Activated CD8-positive, alpha-beta T cell treated with anti-CD3 and anti-CD28 coated beads, Interleukin-2, amount 10 ng/mL, durations not matched to agents 7 days and 5 days (primary cell): ENCODE measurements around the gene GABRB1. TPM values are rescaled to one million over a fixed set of nuclear protein-coding genes. Genes with fewer than 3 reads are reported as not detected.

Experiments
- ATAC-seq: fragments of 150-1000 bp; cut with Tn5 transposase; one replicate; pipeline ENCODE4 v1.10.0; 2021; ENCODE audit warnings: moderate library complexity
- CTCF ChIA-PET: fragments of 350-600 bp; sonication (Branson Sonifier 250); formaldehyde crosslinking; loops from one replicate; lab custom pipeline; 2021; ENCODE audit warnings: antibody characterized with exemption; lab: Charles Lee
- POLR2A ChIA-PET: fragments of 350-600 bp; sonication (Branson Sonifier 250); formaldehyde crosslinking; loops from one replicate; lab custom pipeline; 2021; ENCODE audit warnings: antibody characterized with exemption; lab: Charles Lee
- DNase-seq: peaks from one replicate; pipeline ENCODE4 v3.0.0-alpha.2; 2020
- H3K27ac Mint-ChIP-seq: one replicate; pipeline ENCODE4 v1.8.0; 2021; ENCODE audit warnings: mild to moderate bottlenecking, mixed read lengths
- H3K27me3 Mint-ChIP-seq: one replicate; pipeline ENCODE4 v1.8.0; 2021; ENCODE audit warnings: low read depth, mixed read lengths
- H3K36me3 Mint-ChIP-seq: one replicate; pipeline ENCODE4 v1.8.0; 2021; ENCODE audit warnings: low read depth, mixed read lengths
- H3K4me1 Mint-ChIP-seq: one replicate; pipeline ENCODE4 v1.8.0; 2021; ENCODE audit warnings: low read depth, mixed read lengths
- H3K4me3 Mint-ChIP-seq: one replicate; pipeline ENCODE4 v1.8.0; 2021; ENCODE audit warnings: mild to moderate bottlenecking, mixed read lengths
- H3K9me3 Mint-ChIP-seq: one replicate; pipeline ENCODE4 v1.8.0; 2022; ENCODE audit warnings: mixed read lengths; ENCODE audit not compliant: insufficient read depth
- total RNA-seq, 2 experiments: library from RNA; stranded (reverse); gene quantifications; one replicate each; pipeline ENCODE4 v1.2.3, GENCODE V29; 2021

GABRB1 gene
- total RNA-seq, 2 experiments from 2014 or later: not detected

DNA sequence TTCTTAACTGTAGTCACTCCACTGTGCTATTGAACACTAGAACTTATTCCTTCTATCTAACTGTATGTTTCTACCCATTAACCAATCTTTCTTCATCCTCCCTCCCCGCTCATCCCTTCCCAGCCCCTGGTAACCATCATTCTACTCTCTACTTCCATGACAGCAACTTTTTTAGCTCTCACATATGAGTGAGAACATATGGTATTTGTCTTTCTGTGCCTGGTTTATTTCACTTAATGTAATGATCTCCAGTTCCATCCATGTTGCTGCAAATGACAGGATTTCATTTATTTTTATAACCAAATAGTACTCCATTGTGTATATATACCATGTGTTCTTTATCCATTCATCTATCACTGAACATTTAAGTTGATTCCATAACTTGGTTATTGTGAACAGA, 186.5 kb downstream of the GABRB1 start:
- H3K9me3 Mint-ChIP-seq: no peaks in the 10 kb centered on the region
- no peak for ATAC-seq
- no peaks in the 10 kb centered on the region for H3K27me3 Mint-ChIP-seq
- H3K27ac Mint-ChIP-seq: no peak overlapping the region
- no peak overlapping the region for H3K4me3 Mint-ChIP-seq
- POLR2A ChIA-PET: no interaction called here
- no peaks in the 10 kb centered on the region for H3K36me3 Mint-ChIP-seq
- CTCF ChIA-PET: no interaction called here
- H3K4me1 Mint-ChIP-seq: no peaks in the 10 kb centered on the region
- DNase-seq: no peak

DNA sequence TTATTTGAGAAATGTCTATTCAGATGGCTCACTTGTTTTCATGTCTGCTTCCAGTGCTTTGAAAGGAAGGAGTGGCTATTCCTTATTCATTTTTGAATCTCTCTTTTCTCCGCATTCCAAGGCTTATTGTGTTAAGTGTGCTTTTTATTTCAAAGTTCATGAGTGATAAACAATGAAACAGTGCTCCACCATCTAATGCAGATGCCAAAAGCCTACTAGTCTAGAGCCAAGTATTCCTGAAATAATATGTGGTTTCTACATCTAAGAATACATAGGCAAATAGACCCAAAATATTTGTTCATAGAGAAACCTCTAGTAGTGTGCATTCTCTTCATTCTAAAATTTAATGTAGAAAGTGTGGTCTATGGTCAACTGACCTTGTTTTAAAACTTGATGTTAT, 187.3 kb downstream of the GABRB1 start:
- Mint-ChIP-seq H3K36me3 (no peaks in the 10 kb centered on the region), H3K4me3 (no peak overlapping the region), H3K27me3 (no peaks in the 10 kb centered on the region), H3K4me1 (no peaks in the 10 kb centered on the region), H3K9me3 (no peaks in the 10 kb centered on the region), H3K27ac (no peak overlapping the region)
- ChIA-PET CTCF (no interaction called here), POLR2A (no interaction called here)
- ATAC-seq: no peak
- no peak for DNase-seq

DNA sequence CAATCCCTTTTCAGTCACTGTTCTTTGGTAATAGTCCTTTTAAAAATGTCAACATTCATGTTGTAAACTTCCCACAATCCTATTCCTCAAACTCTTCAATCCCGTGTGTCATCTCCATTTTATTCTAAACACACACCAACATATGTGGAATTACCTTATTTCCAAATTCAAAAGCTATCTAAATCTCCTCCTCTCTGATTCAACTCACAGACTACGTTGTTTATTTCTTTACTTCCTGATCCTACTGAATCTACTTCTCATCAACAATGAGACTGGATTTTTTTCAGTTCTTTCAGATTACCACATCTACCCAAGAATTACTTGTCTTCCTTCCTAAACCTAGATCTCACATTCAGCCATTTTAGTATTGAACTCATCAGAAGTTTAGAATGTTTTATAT, 188.2 kb downstream of the GABRB1 start:
- H3K36me3 Mint-ChIP-seq: no peaks in the 10 kb centered on the region
- no peak for ATAC-seq
- ChIA-PET CTCF (no interaction called here), POLR2A (no interaction called here)
- no peaks in the 10 kb centered on the region for H3K27me3 Mint-ChIP-seq
- no peaks in the 10 kb centered on the region for H3K4me1 Mint-ChIP-seq
- H3K9me3 Mint-ChIP-seq: no peaks in the 10 kb centered on the region
- no peak for DNase-seq
- H3K4me3 Mint-ChIP-seq: no peak overlapping the region
- H3K27ac Mint-ChIP-seq: no peak overlapping the region

- Mint-ChIP-seq H3K36me3 (no peaks in the 10 kb centered on the region), H3K4me3 (no peak overlapping the region), H3K27ac (no peak overlapping the region), H3K9me3 (no peaks in the 10 kb centered on the region), H3K4me1 (no peaks in the 10 kb centered on the region), H3K27me3 (no peaks in the 10 kb centered on the region)
- DNase-seq: no peak
- ATAC-seq: no peak
- ChIA-PET POLR2A (no interaction called here), CTCF (no interaction called here)
Measured at GRCh38 chr4:47221721-47222120, 190.4 kb downstream of the GABRB1 start.

DNA sequence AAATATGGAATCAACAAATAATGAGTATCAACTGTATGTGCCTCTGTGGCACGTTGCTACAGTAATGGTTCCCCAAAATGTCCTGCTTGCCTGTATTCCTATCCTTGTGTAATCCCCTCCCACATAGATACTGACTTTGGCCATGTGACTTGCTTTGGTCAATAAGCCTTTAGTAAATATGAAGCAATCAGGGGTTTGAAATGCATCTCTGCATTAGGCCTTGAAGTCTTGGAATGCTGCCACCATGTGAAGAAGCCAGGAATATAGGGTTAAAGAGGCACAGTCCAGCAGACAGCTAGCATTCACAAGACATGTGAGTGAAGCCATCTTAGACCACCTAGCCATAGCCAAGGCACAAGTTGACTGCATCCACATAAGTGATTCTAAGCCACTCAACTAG, 190.9 kb downstream of the GABRB1 start:
- Mint-ChIP-seq H3K36me3 (no peaks in the 10 kb centered on the region), H3K9me3 (no peaks in the 10 kb centered on the region), H3K27ac (no peak overlapping the region), H3K27me3 (no peaks in the 10 kb centered on the region), H3K4me1 (no peaks in the 10 kb centered on the region), H3K4me3 (no peak overlapping the region)
- ChIA-PET CTCF (no interaction called here), POLR2A (no interaction called here)
- ATAC-seq (no peak), DNase-seq (no peak)

DNA sequence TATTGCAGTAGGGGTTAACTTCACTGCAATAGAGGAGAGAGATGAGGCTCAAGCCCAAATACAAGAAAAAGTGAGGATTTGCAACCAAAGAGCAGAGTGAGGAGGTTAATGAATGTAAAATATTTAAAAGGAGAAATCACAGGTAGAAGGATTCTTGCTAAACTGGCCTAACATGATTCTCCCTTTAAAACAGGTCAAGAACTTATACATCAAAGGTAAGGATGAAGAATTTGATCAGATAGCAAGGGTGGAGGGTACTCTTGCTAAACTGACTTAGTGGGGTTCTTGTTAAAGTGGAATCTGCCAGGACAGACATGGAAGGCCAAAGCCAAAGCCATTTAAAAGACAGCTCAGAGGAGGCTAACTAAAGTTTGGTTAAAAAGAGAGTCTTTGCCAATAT, 193.0 kb downstream of the GABRB1 start:
- ChIA-PET CTCF (no interaction called here), POLR2A (no interaction called here)
- DNase-seq (no peak), ATAC-seq (no peak)
- no peaks in the 10 kb centered on the region for H3K27me3 Mint-ChIP-seq
- H3K4me3 Mint-ChIP-seq: no peak overlapping the region
- no peak overlapping the region for H3K27ac Mint-ChIP-seq
- H3K36me3 Mint-ChIP-seq: no peaks in the 10 kb centered on the region
- no peaks in the 10 kb centered on the region for H3K9me3 Mint-ChIP-seq
- no peaks in the 10 kb centered on the region for H3K4me1 Mint-ChIP-seq

- H3K4me3 Mint-ChIP-seq: no peak overlapping the region
- no peaks in the 10 kb centered on the region for H3K36me3 Mint-ChIP-seq
- ChIA-PET CTCF (interaction anchor here (0.8 kb wide), 1 partner anchor 1036 kb away, joined by 3 read pairs; no protein-coding TSS in a partner anchor), POLR2A (no interaction called here)
- ATAC-seq: no peak
- H3K4me1 Mint-ChIP-seq: no peaks in the 10 kb centered on the region
- no peaks in the 10 kb centered on the region for H3K27me3 Mint-ChIP-seq
- no peak overlapping the region for H3K27ac Mint-ChIP-seq
- DNase-seq: no peak
- H3K9me3 Mint-ChIP-seq: no peaks in the 10 kb centered on the region
Measured at GRCh38 chr4:47235721-47236120, 204.4 kb downstream of the GABRB1 start.

DNA sequence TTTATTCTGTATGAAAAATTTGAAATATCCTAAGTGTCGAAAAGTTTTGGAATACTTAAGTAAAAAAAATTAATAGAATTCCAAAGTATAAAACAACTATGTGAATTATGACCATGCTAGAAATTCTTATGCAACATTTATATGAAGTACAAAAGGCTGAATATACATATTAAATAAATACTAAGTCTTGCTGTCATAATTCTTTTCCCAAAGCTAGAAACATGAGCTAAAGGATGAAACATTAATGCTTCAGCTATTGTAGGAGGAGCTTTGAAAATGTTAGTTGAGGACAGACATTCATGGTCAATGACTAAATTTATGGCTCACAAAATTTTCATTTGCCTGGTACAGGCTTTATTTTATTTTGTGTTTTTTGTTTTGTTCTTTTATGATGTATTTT, 207.3 kb downstream of the GABRB1 start:
- ChIA-PET CTCF (no interaction called here), POLR2A (no interaction called here)
- H3K4me3 Mint-ChIP-seq: no peak overlapping the region
- no peaks in the 10 kb centered on the region for H3K4me1 Mint-ChIP-seq
- no peak for ATAC-seq
- H3K36me3 Mint-ChIP-seq: no peaks in the 10 kb centered on the region
- no peak for DNase-seq
- no peak overlapping the region for H3K27ac Mint-ChIP-seq
- no peaks in the 10 kb centered on the region for H3K27me3 Mint-ChIP-seq
- H3K9me3 Mint-ChIP-seq: no peaks in the 10 kb centered on the region

- Mint-ChIP-seq H3K36me3 (no peaks in the 10 kb centered on the region), H3K9me3 (no peaks in the 10 kb centered on the region), H3K27ac (no peak overlapping the region), H3K4me3 (no peak overlapping the region), H3K27me3 (no peaks in the 10 kb centered on the region), H3K4me1 (no peaks in the 10 kb centered on the region)
- no peak for DNase-seq
- CTCF ChIA-PET: no interaction called here
- ATAC-seq: no peak
- POLR2A ChIA-PET: no interaction called here
Measured at GRCh38 chr4:47239649-47240048, 208.3 kb downstream of the GABRB1 start.

DNA sequence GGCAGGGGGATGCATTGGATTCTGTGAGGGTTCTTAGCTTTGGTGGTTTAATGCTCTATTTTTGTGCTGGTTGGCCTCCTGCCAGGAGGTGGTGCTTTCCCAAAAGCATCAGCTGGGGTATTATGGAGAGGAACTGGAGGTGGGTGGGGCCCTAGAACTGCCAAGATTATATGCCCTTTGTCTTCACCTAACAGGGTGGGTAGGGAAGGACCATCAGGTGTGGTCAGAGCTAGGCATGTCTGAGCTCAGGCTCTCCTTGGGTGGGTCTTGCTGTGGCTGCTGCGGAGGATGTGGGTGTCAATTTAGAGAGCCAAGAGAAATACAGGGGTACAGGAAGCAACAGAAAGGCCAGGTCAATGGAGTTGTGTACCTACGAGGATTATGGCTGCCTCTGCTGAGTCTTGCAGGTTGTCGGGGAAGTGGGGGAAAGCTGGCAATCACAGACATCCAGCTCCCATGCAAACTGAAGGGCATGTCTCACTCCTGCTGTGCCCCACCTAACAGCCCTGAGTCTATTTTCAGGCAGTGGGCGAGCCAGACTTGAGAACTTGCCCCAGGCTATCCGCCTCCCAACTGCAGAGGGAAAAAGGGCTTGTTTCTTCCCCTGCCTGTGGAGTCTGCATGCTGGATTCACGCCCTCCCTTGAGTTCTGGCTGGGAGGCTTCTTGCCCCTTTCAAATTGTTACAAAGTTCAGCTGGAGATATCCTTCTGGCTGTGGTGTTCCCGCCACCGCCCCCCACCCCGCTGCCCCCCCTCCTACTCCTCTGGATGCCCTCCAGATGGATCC, 220.2 kb downstream of the GABRB1 start:
- CTCF ChIA-PET: no interaction called here
- Mint-ChIP-seq H3K4me1 (no peaks in the 10 kb centered on the region), H3K9me3 (no peaks in the 10 kb centered on the region), H3K27me3 (no peaks in the 10 kb centered on the region), H3K4me3 (no peak overlapping the region), H3K27ac (no peak overlapping the region), H3K36me3 (no peaks in the 10 kb centered on the region)
- DNase-seq: no peak
- POLR2A ChIA-PET: no interaction called here
- no peak for ATAC-seq

DNA sequence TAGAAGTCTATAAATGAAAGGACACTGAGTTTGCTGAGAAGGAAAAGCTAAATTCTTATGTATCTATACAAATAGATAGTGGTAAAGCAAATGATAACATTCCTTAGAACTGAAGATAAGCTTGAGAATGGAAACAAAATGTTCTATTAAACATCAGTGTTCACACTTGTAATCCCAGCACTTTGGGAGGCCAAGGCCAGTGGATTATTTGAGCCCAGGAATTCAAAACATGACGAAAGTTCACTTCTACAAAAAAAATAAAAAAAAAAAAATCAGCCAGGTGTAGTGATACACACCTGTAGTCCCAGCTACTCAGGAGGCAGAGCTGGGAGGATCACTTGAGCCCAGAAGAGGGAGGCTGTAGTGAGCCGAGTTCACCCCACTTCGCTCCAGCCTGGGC, 232.4 kb downstream of the GABRB1 start:
- Mint-ChIP-seq H3K4me3 (no peak overlapping the region), H3K4me1 (no peaks in the 10 kb centered on the region), H3K36me3 (no peaks in the 10 kb centered on the region), H3K9me3 (no peaks in the 10 kb centered on the region), H3K27me3 (no peaks in the 10 kb centered on the region), H3K27ac (no peak overlapping the region)
- ATAC-seq (no peak), DNase-seq (no peak)
- ChIA-PET POLR2A (interaction anchor here (0.6 kb wide), 1 partner anchor 1099 kb away, joined by 4 read pairs; no protein-coding TSS in a partner anchor), CTCF (no interaction called here)

- H3K4me1 Mint-ChIP-seq: no peaks in the 10 kb centered on the region
- H3K27ac Mint-ChIP-seq: no peak overlapping the region
- ATAC-seq (no peak), DNase-seq (no peak)
- no peaks in the 10 kb centered on the region for H3K9me3 Mint-ChIP-seq
- H3K4me3 Mint-ChIP-seq: no peak overlapping the region
- H3K27me3 Mint-ChIP-seq: no peaks in the 10 kb centered on the region
- POLR2A ChIA-PET: no interaction called here
- CTCF ChIA-PET: no interaction called here
- no peaks in the 10 kb centered on the region for H3K36me3 Mint-ChIP-seq
Measured at GRCh38 chr4:47270201-47270888, 239.0 kb downstream of the GABRB1 start.
